GM12864 (cell line): ENCODE data around the gene KATNIP.
A peak's percentile ranks its signal among the peaks of the same experiment; 100 is the strongest.

Experiments
- DNase-seq: peaks from one replicate; pipeline ENCODE4 v3.0.0-alpha.2; 2011; ENCODE audit warnings: low read depth
- H3K4me3 ChIP-seq: 2 replicates; pipeline ENCODE4 v1.5.1; 2011; ENCODE audit warnings: mild to moderate bottlenecking, low read depth, low read length, control low read depth
- TF ChIP-seq, protein P1 (sequence below): IDR thresholded peaks from 2 replicates; pipeline ENCODE4 v1.5.1; 2011; ENCODE audit warnings: low read depth, mild to moderate bottlenecking, moderate library complexity, low read length, control low read depth, inconsistent platforms; ENCODE audit errors: missing control alignments

KATNIP gene

DNA sequence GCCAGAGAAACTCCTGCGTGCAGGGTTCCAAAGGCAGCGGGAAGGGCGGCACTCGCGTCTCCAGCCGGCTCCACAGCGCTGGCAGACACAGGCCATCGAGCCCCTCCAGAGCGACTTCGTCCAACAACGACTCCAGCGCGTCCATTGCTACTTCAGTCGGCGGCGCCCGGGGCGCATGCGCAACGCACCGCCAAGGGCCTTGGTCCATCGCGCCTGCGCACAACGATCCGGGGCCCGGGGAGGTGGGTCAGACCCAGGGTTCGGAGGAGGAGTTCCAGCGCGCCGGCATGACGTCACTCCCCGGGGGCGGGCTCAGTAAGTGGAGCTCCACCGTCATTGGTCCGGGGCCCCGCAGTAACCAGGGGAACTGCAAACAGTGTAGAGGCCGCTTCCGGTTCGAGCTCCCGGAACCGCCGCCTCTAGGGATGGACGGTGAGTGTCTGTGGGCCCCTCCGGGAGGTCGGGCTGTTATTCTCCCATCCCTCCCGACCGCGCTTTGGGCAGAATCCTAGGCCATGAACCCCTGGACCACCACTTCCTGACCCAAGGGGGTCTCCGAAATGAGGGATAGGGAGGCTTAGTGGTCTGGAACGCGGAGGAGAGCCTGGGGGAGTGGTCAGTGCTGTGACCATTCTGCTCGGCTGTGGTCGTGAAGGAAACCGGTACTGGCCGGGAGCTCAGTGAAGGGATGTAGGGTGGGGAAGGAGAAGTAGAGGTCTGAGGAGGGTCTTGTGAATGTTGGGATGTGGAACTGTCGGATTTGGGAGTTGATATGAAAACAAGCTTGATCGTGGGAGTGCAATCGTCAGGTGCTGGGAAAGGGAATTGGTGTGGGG is at the start of gene KATNIP, which contains the start of gene GTF3C1:
Gene KATNIP, plus strand, starts transcription at position 399 of the 836 bp plus-strand sequence. Its CDS starts 27 bp downstream, at position 426.
Gene GTF3C1, minus strand, starts transcription at position 168 of the 836 bp plus-strand sequence. Its CDS starts 23 bp downstream, at position 145.
- TF ChIP-seq, protein P1, sequence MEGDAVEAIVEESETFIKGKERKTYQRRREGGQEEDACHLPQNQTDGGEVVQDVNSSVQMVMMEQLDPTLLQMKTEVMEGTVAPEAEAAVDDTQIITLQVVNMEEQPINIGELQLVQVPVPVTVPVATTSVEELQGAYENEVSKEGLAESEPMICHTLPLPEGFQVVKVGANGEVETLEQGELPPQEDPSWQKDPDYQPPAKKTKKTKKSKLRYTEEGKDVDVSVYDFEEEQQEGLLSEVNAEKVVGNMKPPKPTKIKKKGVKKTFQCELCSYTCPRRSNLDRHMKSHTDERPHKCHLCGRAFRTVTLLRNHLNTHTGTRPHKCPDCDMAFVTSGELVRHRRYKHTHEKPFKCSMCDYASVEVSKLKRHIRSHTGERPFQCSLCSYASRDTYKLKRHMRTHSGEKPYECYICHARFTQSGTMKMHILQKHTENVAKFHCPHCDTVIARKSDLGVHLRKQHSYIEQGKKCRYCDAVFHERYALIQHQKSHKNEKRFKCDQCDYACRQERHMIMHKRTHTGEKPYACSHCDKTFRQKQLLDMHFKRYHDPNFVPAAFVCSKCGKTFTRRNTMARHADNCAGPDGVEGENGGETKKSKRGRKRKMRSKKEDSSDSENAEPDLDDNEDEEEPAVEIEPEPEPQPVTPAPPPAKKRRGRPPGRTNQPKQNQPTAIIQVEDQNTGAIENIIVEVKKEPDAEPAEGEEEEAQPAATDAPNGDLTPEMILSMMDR = no peak
- peak; percentile 87 for DNase-seq
- peak within 1 kb of the TSS; percentile 82 for H3K4me3 ChIP-seq

DNA sequence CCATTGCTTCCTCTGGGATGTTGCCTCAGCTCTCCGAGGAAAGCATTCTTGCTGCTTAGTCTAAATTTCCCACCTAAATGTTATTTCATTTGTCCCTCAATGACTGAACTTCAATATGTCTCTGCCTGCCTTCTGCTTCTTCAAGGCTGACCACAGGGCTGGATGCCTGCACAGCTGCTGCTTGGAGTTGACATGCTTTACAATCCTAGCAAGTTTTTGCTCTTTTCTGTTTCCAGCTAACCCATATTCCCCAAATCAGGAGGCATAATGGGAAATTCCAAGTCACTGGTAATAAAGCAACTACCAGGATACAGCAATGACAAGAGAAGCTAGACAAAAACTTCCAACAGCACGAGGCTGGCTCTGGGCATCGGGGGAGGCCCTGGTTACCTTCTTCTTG is 49.1 kb upstream of the KATNIP start:
- TF ChIP-seq, protein P1 = no peak
- DNase-seq = no peak
- H3K4me3 ChIP-seq = no peak overlapping the region

DNA sequence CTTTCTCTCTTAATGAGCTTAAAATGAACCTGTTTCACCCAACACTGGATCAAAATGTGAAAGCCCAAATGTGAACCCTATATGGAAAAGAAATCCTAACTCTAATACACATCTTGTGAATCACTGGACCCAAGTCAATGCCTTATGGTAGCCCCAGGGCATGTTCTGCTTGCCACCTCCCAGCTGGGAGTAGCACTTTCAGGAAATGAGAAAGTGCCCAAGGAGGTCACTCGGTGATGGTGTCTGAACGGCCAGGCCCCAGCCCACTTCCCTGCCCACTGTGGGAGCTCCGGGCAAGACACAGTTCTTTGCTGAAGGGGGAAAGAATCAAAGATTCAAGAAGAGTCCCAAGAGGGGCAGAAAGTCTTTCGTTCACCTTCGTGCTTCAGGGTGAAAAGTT is 46.3 kb upstream of the KATNIP start:
- TF ChIP-seq, protein P1 = no peak
- DNase-seq = no peak
- H3K4me3 ChIP-seq = no peak overlapping the region

DNA sequence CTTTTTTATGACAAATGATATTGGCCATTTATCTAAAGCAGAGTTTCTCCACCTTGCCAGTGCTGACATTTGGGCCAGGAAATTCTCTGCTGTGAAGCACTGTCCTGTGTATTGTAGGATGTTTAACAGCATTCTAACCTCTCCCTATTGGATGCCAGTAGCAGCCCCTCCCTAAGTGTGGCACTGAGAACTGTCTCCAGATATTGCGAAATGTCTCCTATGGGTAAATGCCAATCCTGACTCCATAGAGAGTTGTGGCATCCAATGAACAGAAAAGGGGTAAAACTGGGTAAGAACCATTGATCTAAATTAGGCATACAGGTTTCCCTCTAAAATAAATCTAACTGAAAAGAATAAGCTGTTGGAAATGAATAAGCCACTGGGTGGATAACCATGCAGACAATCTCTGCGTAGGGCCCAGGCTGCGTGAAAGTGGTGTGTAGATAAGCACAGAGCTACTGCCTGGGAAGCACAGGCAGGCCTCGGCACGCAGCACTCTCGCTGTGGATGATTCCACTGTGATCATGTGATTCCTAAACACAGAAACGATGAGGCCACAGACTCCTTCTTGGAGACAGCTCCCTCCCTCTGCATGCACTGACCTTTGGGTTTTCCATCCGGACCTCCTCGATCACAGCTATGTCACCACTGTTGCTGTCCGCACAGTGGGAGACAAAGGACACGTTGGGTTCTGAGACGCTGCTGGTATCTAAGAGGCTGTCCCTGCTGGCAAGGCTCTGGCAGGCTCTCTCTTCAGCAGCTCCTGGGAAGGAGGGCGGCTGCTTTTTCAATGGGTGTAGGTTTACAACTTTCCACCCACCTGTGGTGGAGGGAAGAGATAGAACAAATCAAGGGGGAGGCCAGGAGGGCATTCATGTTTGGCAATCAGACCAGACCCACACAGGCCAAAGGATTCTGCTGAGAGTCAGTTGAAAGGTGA is 44.4 kb upstream of the KATNIP start:
- TF ChIP-seq, protein P1 = no peak
- no peak for DNase-seq
- no peak overlapping the region for H3K4me3 ChIP-seq

DNA sequence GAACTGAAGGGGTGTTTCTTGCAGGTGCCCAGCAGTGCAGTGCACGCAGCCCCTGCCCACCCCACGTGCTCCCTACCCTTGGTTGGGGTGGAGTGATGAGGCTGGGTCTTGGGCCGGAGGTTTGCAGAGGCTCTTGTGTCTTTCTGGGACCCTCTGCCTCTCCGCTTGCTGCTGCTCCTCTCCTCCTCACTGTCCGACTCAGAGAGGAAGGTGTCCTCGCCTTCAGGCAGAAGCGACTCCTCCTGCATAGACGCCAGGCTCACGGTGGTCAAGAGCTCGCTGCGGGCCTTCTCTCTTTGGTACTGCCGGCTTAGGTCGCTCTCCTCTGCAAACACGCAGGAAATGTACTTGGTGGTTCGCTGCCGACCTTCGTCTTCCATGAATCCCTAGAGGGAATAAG is 43.2 kb upstream of the KATNIP start:
- TF ChIP-seq, protein P1 = no peak
- DNase-seq = no peak
- H3K4me3 ChIP-seq = no peak overlapping the region

DNA sequence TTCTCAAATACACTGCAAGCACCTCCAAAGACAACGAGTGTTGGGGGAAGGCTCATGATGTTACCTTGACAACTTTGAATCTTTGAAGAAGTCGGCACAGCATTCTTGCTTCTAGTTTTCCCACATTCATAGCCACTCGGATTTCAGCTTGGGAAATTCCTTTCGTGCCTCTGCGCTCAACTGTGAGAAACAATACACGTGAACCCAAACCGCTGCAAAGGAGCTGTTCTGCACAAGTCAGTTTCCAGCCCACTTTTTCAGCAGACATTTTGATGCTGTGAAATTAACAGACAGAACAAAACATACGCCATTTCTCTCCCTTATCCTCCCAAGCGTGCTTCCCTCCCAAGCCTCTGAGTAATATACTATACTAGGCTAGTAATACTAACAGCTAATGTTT is 41.5 kb upstream of the KATNIP start:
- TF ChIP-seq, protein P1 = no peak
- H3K4me3 ChIP-seq = no peak overlapping the region

More for the DNA sequence above, 41.5 kb upstream of the KATNIP start:
- no peak for DNase-seq
